ENCODE measurements around the gene RBM20.
"Not testable (repeated sequence)": the region's sequence is repeated elsewhere in the genome, so short reads cannot be mapped to it uniquely, and the experiment has no call there.

RBM20 gene

DNA sequence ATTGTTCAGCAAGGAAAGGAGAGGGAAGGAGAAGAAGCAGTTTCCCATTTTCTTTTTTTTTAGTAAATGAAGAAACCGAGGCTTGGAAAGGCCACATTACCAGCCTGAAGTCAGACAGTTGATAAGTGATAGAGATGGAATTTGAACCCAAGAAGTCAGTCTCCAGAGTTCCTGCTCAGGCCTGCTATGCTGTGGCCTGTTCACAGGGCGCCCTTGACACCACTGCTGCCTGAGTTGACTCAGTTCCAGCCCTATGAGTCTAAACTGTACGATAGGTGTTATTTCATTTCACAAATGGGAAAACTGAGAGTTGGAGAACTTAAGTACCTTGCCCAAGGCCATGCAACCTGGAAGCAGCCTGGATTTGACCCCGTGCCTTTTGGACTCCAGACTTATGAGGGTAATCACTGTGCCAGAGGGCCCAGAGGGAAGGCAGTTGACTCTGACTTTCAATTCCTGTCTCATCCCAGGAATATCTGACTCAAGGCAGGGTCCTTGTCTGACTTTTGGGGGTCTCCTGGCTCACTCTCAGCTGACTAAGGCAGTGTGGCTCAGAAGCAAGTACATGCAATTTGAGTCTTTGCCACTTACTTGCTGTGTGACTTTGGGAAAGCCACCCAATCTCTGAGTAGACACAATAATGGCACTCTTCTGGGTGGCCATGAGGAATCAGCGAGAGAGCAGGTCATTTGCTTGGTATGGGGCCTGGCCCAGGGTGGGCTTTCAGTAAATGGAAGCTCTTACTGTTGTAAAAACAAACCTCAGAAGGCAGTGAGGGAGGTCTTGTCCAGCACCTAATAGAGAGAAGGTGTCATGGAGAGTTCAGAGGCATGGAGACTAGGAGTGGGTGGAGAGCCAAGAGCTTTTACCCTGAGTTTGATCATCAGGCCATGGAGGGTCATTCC, 17.9 kb upstream of the RBM20 start:
- DNase-seq: no peak

DNA sequence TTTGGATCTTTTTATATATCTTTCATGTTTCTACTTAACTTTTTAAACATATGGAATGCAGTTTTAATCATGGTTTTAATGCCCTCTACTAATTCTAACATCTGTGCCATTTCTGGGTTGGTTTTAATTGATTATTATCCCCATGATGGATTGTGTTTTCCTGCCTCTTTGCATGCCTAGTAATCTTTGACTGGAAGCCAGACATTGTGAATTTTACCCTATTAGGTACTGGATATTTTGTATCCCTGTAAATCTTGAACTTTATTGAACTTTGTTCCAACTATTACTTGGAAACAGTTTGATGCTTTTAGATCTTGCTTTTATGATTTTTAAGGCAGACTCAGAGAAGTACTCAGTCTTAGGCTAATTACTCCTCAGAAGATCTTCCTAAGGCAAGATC, 16.0 kb upstream of the RBM20 start:
- no peak for DNase-seq

DNA sequence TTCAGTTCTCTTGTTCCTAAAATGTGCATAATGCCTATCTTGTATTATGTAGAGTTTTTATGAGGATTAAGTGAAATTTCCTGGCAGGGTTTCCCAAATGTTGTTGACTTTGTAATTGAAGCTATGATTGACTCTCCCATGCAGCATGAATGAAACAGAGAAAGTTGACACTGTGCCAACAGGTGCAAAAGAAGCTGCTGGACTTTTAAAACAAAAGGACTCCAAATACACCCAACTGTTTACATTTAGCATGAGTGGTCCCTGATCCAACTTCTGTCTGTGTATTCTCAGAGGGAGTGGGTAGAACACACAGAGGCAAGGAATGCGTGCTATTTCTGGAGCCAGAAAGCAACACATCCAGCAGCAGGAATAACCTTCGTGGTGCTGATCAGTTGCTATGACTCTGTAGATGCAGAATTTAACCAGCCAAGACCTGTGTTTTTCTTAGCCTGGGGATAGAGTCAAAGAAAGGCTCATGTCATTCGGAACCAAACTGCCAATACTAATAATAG, 14.4 kb upstream of the RBM20 start:
- DNase-seq: no peak

DNA sequence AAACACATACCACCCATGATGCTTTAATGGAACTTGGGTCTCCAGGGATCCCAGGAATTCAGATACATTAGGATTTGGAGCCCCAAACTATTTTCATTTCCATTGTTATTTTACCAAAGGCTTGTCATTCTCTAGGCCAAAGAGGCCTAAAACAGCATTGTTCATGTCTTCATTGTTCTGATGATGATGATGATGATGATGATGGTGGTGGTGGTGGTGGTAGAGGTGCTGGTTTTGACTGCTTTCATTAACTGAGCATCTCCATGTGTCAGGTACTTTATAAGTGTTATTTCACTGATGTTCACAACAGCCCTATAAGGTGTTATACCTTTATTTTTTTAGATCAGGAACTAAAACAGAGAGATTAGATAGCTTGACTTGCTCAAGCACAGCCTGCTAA, 12.2 kb upstream of the RBM20 start:
- DNase-seq: no peak

DNA sequence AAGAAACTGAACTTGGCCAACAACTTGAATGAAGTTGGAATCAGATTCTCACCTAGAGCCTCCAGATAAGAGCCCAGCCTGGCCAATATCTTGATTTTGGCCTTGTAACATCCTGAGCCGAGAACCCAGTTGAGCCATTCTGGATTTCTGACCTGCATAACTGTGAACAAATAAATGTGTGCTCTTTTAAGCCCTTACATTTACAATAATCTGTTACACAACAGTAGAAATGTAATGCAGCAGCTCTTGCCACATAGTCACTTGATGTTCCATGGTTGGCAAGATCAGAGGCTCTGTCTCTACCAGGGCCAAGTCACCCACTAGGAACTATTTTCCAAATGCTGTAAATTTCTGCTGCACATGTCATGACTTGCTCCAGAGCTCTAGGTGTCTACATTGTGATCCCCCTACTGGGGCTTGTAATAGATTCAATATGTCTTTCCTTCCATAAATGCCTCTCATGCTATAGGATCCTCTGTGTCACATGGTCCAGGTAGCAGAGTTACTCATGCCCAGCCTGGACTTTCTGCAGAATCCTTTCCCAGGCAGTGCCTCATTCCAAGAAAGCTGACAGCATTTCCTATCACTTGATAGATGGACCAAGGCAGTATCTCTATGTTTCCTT, 11.4 kb upstream of the RBM20 start:
- DNase-seq: no peak

DNA sequence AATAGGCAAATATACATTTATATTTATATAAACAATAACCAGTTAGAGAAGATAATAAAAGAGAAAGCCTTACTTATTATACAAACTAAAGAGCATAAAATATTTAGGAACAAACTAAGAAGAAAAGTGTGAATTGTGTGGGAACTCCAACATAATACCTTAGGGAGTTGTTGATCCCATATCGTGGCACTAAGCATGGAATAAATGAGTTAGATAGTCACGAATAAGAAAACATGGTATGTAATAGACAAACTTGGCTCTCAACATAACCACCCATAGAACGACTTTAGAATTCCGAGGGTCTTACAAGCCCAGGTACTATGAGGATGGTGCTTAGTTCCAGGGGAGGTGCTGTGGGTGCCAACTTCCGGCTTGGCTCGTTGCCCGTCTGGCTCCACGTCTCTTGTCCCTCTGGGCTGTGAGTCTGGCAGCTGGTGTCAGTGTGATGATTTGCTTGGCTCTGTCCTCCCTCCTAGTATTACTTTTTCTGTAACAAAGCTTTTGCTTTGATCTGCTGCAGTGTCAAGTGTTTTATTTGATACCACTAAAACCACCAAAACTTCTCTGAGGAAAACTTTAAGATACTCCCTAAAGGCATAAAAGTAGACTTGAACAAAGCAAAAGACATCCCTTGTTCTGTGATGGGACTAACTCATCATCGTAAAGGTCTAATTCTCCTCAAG, 9.5 kb upstream of the RBM20 start:
- no peak for DNase-seq

DNA sequence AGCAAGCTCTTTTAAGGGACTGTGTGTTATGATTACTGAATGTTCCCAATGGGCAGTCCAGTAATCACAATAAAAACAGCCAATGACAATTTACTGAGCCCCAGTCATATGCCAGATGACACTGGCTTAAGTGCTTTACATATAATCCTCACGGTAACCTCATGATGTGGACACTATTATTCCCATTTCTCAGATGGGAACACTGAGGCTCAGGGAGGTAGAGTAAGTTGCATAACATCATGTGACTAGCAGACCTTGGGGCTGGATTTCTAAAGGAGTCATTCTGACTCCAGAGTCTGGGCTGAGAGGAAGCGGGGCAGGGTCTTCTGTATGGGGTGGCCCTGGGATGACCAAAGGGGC, 7.6 kb upstream of the RBM20 start:
- no peak for DNase-seq

DNA sequence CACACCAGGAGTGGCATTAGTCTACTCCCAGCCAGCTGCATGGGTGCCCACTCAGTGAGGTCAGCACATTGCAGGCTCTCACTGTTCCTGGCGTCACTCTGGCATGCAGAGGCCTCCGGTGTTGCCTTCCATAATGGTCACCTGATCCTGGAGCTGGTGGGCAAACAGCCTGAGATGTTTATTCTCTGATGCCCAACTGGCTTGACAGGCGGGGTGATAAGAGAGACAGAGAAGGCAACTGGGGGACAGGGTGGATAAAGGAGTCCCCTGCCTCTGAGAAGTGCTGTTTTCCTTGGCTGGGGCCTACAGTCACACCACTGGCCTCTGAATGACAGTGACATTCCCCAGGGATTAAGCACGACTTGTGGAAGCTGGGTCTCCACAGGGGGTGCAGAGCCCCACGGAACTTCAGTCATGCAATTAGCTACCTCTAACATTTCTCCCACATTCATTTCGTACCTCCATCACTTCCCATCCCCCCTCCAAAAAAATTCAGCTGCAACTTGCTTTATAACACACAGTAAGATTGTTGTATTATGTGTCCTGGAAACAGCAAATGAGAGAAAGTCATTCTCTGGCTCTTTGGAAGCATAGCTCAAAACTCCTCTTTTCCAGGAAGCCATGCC, 7.1 kb upstream of the RBM20 start:
- no peak for DNase-seq

DNA sequence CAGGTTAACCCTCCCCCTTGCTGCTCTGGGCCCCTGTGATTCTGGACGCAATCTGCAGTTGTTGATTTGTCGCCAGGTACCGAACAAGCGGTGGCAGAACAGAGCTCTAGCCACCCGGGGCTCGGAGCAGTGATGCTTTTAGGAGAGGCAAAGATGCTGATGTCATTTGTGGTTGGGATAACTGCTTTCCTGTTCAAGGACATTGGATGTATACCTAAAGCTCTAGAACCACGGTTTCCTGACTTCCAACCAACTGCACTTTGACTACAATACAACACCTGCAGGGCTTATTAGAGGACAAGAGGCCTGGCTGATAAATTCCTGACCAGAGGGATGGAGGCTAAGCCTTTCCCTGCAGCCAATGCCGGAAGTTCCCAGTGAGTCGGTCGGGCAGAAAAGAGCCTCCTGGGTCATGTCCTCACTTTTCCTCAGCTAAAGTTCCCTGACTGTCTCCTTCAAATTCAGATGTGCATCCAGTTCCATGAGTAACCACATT, 6.5 kb upstream of the RBM20 start:
- DNase-seq: peak in 1 of 2 experiments; percentile 5

DNA sequence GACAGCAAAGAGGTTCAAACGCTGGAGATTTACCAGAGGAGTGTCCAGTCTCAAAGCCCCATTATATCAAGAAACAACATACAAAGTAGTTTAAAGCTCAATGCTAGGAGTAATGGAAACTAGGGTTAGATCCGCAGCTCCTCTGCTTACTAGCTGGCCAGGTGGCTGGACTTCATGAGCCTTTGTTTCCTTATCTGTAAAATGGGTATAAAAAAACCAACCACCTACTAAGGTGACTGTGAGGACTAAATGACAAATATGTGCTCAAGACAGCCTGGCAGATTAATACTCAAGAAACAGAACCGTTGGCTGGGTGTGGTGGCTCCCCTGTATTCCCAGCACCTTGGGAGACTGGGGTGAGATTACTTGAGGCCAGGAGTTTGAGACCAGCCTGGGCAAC, 5.8 kb upstream of the RBM20 start:
- DNase-seq: no peak

DNA sequence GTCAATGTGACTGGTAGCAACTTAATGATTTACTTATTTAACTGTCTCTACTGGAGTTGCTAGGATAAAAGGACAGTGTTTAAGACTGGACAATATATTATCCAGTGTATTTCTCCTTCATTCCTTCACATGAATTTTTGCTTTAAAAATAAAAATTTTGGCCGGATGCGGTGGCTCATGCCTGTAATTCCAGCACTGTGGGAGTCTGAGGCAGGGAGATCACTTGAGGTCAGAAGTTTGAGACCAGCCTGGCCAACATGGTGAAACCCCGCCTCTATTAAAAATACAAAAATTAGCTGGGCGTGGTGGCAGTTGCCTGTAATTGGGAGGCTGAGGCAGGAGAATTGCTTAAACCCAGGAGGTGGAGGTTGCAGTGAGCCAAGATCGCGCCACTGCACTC, 5.1 kb upstream of the RBM20 start:
- not testable (repeated sequence) for DNase-seq

DNA sequence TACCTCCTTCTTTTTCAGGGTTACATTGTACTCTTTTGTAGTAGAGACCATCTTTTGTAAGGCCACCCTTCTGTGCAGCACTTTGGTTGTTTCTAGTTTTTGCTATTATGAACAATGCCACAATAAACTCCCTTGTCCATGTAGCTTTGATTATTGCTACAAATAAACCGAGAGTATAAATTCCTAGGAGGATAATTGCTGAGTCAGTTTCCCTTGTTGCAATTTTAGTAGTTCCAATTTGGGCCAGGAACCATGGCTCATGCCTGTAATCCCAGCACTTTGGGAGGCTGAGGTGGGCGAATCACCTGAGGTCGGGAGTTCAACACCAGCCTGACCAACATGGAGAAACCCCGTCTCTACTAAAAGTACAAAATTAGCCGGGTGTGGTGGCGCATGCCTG, 4.3 kb upstream of the RBM20 start:
- DNase-seq: not testable (repeated sequence)

DNA sequence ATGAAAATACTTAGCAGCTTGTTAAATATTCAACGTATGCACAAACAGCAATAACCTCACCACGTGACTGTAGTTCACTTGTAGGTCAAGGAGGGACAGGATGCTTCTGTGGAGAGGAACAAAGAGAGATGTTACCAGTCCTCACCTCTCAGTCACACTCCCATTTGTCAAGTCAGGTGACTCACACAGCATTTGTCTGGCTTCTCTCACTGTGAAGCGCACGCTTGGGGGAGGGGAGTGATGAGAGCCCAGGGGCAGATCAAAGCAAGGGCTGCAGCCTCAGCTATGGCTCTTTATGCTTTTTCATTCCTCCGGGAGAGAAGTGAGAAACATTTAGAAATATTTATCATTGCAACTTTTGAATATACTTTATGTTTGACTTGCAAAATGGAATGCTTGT, 2.9 kb upstream of the RBM20 start:
- no peak for DNase-seq

DNA sequence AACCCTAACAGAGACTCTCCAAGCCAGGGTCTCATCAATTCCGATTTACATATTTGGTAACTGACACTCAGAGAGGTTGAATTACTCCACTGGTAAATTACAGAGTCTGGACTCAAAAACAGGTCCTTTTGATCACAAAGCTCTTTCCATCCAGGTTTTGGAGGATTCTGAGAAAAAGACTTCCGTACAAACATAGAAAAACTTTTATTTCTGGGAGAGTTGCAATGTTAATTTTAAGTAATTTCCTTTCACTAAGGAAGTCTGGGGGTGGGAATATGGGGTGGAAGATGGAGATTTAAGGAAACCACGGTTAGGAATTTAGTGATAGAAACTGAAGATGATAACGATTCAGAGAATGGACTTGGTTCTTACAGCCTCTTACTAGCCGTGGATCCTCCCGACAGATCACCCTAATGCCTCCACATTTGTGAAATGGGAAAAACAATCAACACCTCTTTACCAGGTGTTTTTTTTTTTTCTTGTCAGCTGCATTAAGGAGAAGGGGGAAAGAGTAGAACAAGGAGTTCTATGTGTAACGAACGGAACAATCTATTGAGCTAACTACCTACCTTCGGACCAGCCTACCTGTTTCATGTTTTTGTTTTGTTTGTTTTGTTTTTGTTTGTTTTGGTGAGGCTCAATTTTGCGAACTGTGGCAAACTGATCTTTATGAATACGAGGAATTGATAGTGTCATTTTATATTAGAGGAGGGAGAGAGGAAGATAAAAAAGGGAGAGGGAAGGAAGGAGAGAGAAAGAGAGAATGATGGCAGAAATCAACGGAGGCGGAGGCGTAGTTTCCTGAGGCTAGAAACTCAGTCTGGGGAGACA, 1.7 kb upstream of the RBM20 start:
- no peak for DNase-seq

DNA sequence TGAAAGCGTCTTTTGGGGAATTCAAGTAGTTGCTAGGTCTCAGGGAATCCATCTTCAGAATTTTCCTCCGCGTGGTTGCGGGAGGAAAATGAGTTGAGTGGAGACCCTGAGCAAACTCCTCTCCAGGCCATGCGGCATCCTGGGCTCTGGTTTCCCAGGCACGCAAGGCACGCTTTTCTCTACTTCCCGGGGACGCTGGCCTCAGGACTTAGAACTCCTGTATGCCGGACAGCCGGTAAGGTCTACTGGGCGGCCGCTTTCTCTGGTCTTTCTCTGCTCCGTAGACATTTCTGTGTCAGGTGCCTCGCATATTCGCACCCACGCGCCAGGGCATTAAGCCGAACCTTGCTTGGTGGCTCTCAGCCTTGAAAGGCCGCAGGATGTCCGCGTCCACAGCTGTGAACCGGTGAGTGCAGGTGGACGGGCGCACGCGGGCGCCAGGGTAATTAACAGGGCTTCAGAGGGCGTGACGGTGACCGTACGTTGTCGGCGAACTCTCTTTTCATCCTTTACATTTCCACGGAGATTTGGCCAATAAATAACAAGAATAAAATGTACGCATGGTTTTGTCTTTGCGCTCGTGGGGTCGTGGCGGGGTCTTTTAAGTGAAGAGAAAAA, 992 bp upstream of the RBM20 start:
- no peak for DNase-seq

DNA sequence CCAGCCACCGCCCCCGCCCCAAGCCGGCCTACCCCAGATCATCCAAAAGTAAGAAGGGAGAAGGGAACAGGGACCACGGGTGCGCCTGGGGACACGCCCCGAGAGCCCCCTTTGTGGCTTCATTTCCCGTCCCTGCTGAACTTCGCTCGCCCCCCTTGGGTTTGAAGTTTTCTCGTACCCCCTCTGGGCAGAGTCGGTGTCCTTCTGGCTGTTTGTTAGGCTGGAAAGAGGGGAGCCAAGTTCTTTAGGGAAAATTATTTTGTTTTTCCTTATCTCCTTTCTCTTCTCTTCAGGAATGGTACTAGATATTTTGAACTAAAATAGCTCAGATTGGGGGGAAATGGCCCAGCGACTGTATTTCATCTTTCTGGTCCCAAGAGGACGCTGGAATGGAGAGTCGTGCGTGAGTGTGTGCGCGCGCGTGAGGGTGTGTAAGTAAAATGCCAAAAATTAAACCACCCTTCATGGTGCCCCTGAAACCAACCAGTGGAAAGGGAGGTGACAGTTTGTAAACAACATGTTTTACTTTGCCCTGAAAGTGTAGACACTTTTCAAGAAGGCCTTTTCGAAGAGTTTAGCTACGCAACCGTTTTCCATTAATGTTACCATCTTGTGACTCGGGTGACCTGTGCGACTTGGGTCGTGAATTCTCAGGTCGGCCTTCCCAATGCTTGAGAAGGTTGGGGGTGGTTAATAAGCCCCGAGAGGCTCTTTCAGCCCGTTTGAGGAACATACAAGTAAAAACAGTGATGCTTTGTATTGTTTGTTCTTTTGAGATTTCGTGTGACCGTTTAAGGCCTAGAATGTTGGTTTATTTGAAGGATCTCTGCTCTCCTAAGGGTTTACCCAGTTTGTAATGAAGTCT, 694 bp downstream of the RBM20 start:
- no peak for DNase-seq

DNA sequence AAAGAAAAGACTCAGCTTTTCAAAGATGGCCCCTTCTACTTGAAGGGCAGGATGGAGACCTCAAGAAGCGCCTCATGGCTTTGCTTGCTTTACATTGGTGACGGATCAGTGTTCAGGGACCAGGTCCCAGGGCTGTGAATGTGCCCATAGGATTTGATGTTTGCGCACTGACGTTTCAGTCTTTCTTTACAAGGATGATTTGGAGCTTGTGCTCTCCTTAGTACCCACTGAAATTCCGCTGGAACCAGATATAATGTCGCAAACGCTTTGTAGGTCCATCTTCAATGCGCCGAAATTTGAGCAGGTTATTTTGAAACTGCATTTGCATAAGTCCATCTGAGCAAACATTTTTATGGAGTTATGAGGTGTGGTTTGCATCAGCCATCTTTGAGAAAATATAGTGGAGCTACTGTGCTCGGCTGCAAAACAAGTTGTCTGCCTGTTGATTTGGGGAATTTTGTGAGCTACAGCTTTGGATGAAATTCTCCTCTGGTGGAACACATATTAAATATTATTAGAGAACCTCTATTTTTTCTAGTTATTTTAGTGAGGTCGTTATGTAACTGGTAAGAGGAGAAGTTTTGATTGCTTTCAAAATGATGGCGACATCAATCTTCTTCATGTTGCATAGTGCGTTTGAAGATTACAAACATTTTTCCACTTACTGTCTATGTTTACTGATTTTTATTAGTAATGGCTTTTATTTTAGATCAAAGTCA, 2.4 kb downstream of the RBM20 start:
- no peak for DNase-seq

DNA sequence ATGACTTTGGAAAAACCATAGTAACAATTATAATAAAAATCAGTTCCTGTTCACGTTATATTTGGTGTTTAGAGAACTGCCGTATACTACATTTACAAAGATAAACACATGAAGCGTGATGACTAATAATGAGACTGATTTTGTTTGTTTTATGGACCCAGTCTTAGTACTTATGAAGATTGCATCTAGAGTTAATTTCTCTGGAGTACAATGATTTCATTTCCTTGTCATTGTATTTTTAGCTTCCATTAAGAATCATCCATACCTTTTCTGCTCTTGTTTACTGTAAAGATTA, 2.9 kb downstream of the RBM20 start:
- no peak for DNase-seq

DNA sequence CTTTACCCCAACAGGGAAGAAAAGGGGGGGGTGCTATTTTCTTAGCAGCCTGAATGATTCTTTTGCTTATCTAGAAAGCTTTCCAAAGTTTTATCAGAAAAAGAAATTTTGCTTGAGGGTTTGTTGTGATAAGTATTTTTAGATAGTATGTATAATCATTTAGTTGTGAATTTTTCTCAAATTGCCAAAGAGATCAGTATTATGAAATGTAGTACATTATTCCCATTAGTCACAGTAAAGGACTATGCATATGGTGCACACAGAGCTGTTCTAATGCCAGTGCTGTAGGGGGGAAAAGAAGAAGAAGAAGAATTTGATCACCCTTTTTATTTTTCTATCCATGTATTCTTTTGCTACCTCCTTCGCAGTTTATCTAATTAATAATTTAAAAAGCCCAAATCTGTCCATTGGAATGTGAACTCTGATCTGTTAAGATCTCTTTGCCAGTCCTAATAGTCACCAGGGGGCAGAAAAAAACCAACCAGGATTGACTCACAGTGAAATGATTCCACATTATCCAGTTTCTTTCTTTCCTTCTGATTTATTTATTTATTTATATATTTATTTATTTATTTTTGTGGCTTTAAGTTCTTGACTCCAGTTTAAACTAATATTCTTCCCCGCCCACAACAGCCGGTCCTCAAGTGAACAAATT, 4.7 kb downstream of the RBM20 start:
- peak in 1 of 2 experiments; percentile 1 for DNase-seq

All from SW 1271 (cell line).